Heart left ventricle (tissue), 16 donors: Measurements from ENCODE around the gene IGFBP1. TPM values are rescaled to one million over a fixed set of nuclear protein-coding genes. Genes with fewer than 3 reads are reported as not detected.

Experiments
- ATAC-seq, 4 donors: fragments of 200-7000 bp; cut with Tn5 transposase; one replicate each; pipeline ENCODE4 v1.9.1; 2020 to 2022; ENCODE audit warnings: moderate library complexity in 4 of 4, mild to moderate bottlenecking in 3 of 4, moderate number of reproducible peaks in 1 of 4
- DNase-seq, 5 donors: peaks; one replicate each; pipeline ENCODE4 v3.0.0-alpha.2; 2020
- H3K27ac ChIP-seq, 12 donors: fragments of 200-600 bp; sonication (generic) in 4 of 12; one replicate each; pipeline versions ENCODE4 v1.5.0 to v1.8.0; 2016 to 2022; ENCODE audit warnings: mild to moderate bottlenecking in 2 of 12
- H3K27me3 ChIP-seq, 9 donors: fragments of 200-600 bp; sonication (generic) in 2 of 9; one replicate each; pipeline versions ENCODE4 v1.5.1 to v1.8.0; 2016 to 2022; ENCODE audit warnings: mild to moderate bottlenecking in 3 of 9
- H3K36me3 ChIP-seq, 9 donors: fragments of 200-600 bp; sonication (generic) in 2 of 9; one replicate each; pipeline versions ENCODE4 v1.5.0 to v1.8.0; 2018 to 2022; ENCODE audit warnings: mild to moderate bottlenecking in 2 of 9
- H3K4me1 ChIP-seq, 12 donors: fragments of 200-600 bp; sonication (generic) in 4 of 12; one replicate each; pipeline versions ENCODE4 v1.5.0 to v1.8.0; 2016 to 2022; ENCODE audit warnings: mild to moderate bottlenecking in 3 of 12
- H3K4me3 ChIP-seq, 12 donors: fragments of 200-600 bp; sonication (generic) in 4 of 12; one replicate each; pipeline versions ENCODE4 v1.5.0 to v1.8.0; 2017 to 2022; ENCODE audit warnings: mild to moderate bottlenecking in 9 of 12, moderate library complexity in 4 of 12
- H3K9me3 ChIP-seq, 12 donors: fragments of 200-600 bp; sonication (generic) in 4 of 12; one replicate each; pipeline versions ENCODE4 v1.5.0 to v1.8.0; 2016 to 2022; ENCODE audit warnings: mild to moderate bottlenecking in 1 of 12
- POLR2A ChIP-seq, 2 donors: fragments of 450-650 bp; IDR thresholded peaks; one replicate each; pipeline ENCODE4 v1.6.1; 2017; ENCODE audit warnings: antibody characterized with exemption in 2 of 2, mild to moderate bottlenecking in 2 of 2, moderate library complexity in 2 of 2
- WGBS, 4 donors: extraction: QIAGEN DNeasy Blood & Tissue Kit in 2 of 4; methylation state at CpG; one replicate each; pipeline versions ENCODE4 v1.1.5 to v1.1.7; 2013 to 2018; 5-methylcytosine and 5-hydroxymethylcytosine counted together
- intact Hi-C, 10 donors: fragments of 100-400 bp; cut with DNase I; formaldehyde crosslinking; loops; one replicate each; pipeline versions ENCODE4 v1.11.1 to v1.14.2; 2022
- polyA plus RNA-seq, 2 donors: library from polyadenylated mRNA; stranded (reverse); fragments of 200-250 nt; gene quantifications; one replicate each; pipeline ENCODE4 v1.2.3, GENCODE V29; 2013
- total RNA-seq, 9 donors: library from RNA; depleted of rRNA in 2 of 9; stranded (reverse); fragments of >200 nt in 2 of 9; fragmentation: NEBNext Ultra II Directional in 3 of 9; extraction: Animal tissue kit (Norgen Biotek cat#: 25700) in 3 of 9; gene quantifications; one replicate each; pipeline versions ENCODE4 v1.1.0 to v1.2.4, GENCODE V29; 2016 to 2023
- TF ChIP-seq, protein P1 (sequence below), 12 donors: fragments of 200-600 bp; sonication (generic) in 4 of 12; IDR thresholded peaks; one replicate each; pipeline versions ENCODE4 v1.5.0 to v1.8.0; 2018 to 2022; ENCODE audit warnings: antibody characterized with exemption in 12 of 12, mild to moderate bottlenecking in 5 of 12
- donor health status: ischemic (EF 13 %, LVEDD 7.1; RV severe dilation, severe dysfunction).
- donor health status: healthy with polysubstance abuse.
- donor health status: DM: no; HTN: yes; CAD: no.
- donor health status: DM: no; HTN: no; CAD: no.
- donor health status: ischemic (EF 25% LVEDD 6.9; RV normal size, moderate dysfunction).
- donor health status: ischemic (EF 25% LVEDD 5.7; RV mildly dilated, moderate dysfunction).
- donor health status: healthy.
- donor health status: DM: yes; HTN: yes; CAD: no.
- donor health status: ischemic (EF 35%, LVEDD 5.7; RV mildly dilated, moderate dysfunction).
- donor health status: nonischemic (EF 11% LVEDD 7.7; RV severe dilation, severe dysfunction).
- donor health status: DM: yes; HTN: yes; CAD: no.
- donor health status: PGD.
- donor health status: ischemic (EF 29% LVEDD 5.4; RV normal size, mild dysfunction).
- donor health status: nonischemic (EF 23%, LVEDD 6.1; RV moderate dilation, normal function).

Gene IGFBP1
- total and polyA plus RNA-seq, 11 donors, result 1.8 TPM; not detected in 10

DNA sequence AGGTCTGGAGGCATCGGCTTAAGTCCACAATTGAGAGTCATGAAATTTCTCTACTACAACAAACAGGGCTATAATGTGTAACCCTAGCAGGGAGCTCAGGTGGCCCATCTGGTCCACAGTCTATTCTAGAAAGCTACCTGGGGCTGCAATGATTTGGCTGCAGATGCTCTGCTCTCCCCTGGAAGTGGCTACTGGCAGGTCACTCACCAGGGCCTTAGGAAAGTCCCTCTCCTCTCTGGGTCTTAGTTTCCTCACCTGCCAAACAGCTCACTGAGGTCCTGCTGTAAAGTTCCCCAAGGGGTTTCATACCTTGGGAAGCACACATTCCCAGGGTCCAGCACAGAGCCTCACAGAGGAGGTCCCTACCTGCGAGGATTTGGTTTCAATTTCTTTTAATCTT is 30.3 kb downstream of the IGFBP1 start:
- WGBS, 4 donors, result 81 to 86% (median 85%) methylated on average over 2 of the region's 2 CpGs
- TF ChIP-seq, protein P1, sequence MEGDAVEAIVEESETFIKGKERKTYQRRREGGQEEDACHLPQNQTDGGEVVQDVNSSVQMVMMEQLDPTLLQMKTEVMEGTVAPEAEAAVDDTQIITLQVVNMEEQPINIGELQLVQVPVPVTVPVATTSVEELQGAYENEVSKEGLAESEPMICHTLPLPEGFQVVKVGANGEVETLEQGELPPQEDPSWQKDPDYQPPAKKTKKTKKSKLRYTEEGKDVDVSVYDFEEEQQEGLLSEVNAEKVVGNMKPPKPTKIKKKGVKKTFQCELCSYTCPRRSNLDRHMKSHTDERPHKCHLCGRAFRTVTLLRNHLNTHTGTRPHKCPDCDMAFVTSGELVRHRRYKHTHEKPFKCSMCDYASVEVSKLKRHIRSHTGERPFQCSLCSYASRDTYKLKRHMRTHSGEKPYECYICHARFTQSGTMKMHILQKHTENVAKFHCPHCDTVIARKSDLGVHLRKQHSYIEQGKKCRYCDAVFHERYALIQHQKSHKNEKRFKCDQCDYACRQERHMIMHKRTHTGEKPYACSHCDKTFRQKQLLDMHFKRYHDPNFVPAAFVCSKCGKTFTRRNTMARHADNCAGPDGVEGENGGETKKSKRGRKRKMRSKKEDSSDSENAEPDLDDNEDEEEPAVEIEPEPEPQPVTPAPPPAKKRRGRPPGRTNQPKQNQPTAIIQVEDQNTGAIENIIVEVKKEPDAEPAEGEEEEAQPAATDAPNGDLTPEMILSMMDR (IDR thresholded peaks at IDR 0.05), result no peak
- TF ChIP-seq POLR2A (IDR thresholded peaks at IDR 0.05), result no peak
- Histone ChIP-seq H3K27me3 (peaks cover 0 to 53% (median 0%) of the 10 kb centered on the region in 9 donors), H3K27ac (peak overlapping the region in 1 of 12 donors; percentile 27), H3K4me3 (peak overlapping the region in 10 of 12 donors; percentile 1 to 72 (median 60)), H3K36me3 (peaks cover 0 to 37% (median 17%) of the 10 kb centered on the region in 9 donors), H3K9me3 (no peaks in the 10 kb centered on the region), H3K4me1 (peaks cover 0 to 49% (median 22%) of the 10 kb centered on the region in 12 donors)
- intact Hi-C loops, result loop anchor here in 4 of 10 donors (5.0 to 10.0 kb wide), 3 partner anchors 1169 to 1339 kb away; no protein-coding TSS in a partner anchor
- ATAC-seq (no peak), DNase-seq (no peak)

DNA sequence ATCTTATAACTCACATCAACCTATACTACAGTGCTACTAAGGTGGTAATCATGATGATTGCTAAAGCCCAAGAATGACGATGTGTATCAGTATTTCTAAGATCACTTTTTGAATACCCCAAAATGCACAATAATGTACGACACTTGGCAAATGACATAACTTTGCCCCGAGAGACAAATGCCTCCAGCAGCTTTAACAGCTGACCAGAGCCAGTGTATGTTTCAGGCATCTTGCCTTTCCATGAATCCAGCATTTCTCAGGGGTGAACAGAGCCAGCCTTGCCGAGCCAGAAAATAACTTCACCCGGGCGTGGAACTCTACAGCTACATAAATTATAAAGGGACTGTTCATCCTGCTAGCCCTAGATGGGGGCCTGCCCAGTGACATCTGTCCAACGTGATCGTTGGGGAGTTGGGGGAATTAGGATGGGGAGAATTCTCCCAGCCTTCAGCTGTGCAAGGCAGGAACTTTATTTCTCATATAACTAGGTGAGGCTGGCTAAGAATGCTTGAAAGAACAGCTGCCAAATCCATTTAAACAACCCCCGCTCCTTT is 31.0 kb downstream of the IGFBP1 start:
- H3K27ac ChIP-seq, result peak overlapping the region in 2 of 12 donors; percentile 58 to 75
- H3K36me3 ChIP-seq, result peaks cover 0 to 31% (median 10%) of the 10 kb centered on the region in 9 donors
- DNase-seq (no peak), ATAC-seq (no peak)
- no peak for TF ChIP-seq POLR2A (IDR thresholded peaks at IDR 0.05)
- TF ChIP-seq, protein P1 (IDR thresholded peaks at IDR 0.05), result no peak
- peaks cover 0 to 56% (median 0%) of the 10 kb centered on the region in 9 donors for H3K27me3 ChIP-seq
- no peaks in the 10 kb centered on the region for H3K9me3 ChIP-seq
- intact Hi-C loops, result loop anchor here in 4 of 10 donors (5.0 to 10.0 kb wide), 3 partner anchors 1168 to 1338 kb away; no protein-coding TSS in a partner anchor
- peak overlapping the region in 11 of 12 donors; percentile 24 to 72 (median 59) for H3K4me3 ChIP-seq
- WGBS, 4 donors, result 28 to 42% (median 35%) methylated on average over 9 of the region's 9 CpGs
- H3K4me1 ChIP-seq, result peaks cover 0 to 49% (median 22%) of the 10 kb centered on the region in 12 donors

DNA sequence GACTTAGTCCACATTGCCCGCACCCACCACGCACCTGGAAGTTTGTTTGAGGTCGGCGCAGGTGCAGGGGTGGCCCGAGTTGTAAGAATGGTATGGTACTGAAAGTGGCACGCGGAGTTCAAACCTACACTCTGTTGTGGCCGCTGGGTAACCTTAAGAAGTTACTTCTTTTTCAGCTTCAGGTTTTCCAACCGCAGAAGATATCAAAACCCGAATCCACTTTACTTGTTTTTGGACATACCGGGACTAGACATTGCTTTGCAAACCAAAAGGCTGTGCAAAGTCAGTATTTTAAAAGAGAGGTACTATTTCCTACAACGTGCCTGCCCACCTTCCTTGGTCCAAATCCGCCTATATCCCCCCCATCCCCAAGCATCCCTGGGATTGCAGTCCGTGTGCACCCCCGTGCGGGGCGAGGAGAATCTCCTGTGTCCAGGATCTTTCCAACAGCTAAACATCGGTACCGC is 31.7 kb downstream of the IGFBP1 start:
- intact Hi-C loops, result loop anchor here in 9 of 10 donors (5.0 to 10.0 kb wide), 16 partner anchors 135 to 1337 kb away; no protein-coding TSS in a partner anchor
- Histone ChIP-seq H3K27me3 (peaks cover 0 to 56% (median 0%) of the 10 kb centered on the region in 9 donors), H3K27ac (peak overlapping the region in 3 of 12 donors; percentile 58 to 75 (median 64)), H3K4me3 (peak overlapping the region; percentile 24 to 72 (median 59)), H3K4me1 (peaks cover 0 to 49% (median 22%) of the 10 kb centered on the region in 12 donors), H3K9me3 (no peaks in the 10 kb centered on the region), H3K36me3 (peaks cover 0 to 24% (median 10%) of the 10 kb centered on the region in 9 donors)
- ATAC-seq (no peak), DNase-seq (no peak)
- TF ChIP-seq, protein P1 (IDR thresholded peaks at IDR 0.05), result no peak
- no peak for TF ChIP-seq POLR2A (IDR thresholded peaks at IDR 0.05)
- 9 to 23% (median 15%) methylated on average over 19 of the region's 19 CpGs for WGBS, 4 donors
